HL-60 (cell line): Measurements from ENCODE around the gene ATP8B4.

Source experiments
- DNase-seq, 2 experiments: peaks; one replicate each; pipeline ENCODE4 v3.0.0-alpha.2; 2010 to 2020; ENCODE audit warnings: low read depth in 1 of 2, low spot score in 1 of 2
- H3K27ac ChIP-seq: fragments of 250-450 bp; sonication (Bioruptor Pico); replicated peaks from 2 replicates; pipeline ENCODE4 v1.5.1; 2020; ENCODE audit warnings: mild to moderate bottlenecking, moderate library complexity
- H3K27me3 ChIP-seq: fragments of 250-450 bp; sonication (Bioruptor Pico); 2 replicates; pipeline ENCODE4 v1.5.1; 2021; ENCODE audit warnings: mild to moderate bottlenecking, moderate library complexity; ENCODE audit not compliant: insufficient read depth, poor library complexity, severe bottlenecking
- H3K4me3 ChIP-seq: replicated peaks from 2 replicates; pipeline ENCODE4 v1.5.1; 2011; ENCODE audit warnings: mild to moderate bottlenecking, control low read depth, low read length; ENCODE audit not compliant: insufficient read depth
- GABPA ChIP-seq: IDR thresholded peaks from 2 replicates; pipeline ENCODE4 v1.6.1; 2012; ENCODE audit warnings: low read depth
- POLR2AphosphoS5 ChIP-seq: IDR thresholded peaks from 2 replicates; pipeline ENCODE4 v1.6.1; 2012; ENCODE audit warnings: low read depth
- SPI1 ChIP-seq: IDR thresholded peaks from 2 replicates; pipeline ENCODE4 v1.6.1; 2012; ENCODE audit warnings: low read depth, mild to moderate bottlenecking, borderline replicate concordance
- TF ChIP-seq, protein P1 (sequence below): IDR thresholded peaks from 2 replicates; pipeline ENCODE4 v1.6.1; 2012; ENCODE audit warnings: low read depth; ENCODE audit not compliant: insufficient replicate concordance
- TF ChIP-seq, protein P2 (sequence below): IDR thresholded peaks from one replicate; pipeline ENCODE4 v1.5.1; 2011; ENCODE audit warnings: low read length, control low read depth, inconsistent platforms; ENCODE audit not compliant: insufficient read depth

ATP8B4 gene

DNA sequence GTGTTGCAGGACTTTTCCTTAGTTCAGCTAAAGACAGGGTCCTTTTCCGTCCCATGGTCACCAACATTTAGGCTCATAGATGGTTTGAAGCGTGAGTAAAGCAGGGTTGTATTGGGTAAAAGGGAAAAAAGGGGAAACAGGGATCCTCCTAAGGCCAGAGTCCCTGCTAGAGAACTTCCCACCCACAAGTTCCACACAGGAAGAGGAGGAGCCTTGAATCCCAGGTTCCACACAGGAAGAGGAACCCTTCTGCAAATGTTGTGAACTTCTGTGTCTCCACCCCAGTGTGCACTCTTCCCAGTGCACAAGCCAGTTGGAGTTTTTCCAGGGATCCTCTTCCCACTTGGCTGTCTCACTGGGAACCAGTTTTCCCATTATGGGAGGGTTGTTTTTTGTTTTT lies 27.6 kb upstream of the ATP8B4 start:
- H3K4me3 ChIP-seq: no peak overlapping the region
- DNase-seq: peak in 1 of 2 experiments; percentile 52
- TF ChIP-seq SPI1: peak; percentile 52; the same call in 1 of the 2 replicates
- TF ChIP-seq, protein P1, sequence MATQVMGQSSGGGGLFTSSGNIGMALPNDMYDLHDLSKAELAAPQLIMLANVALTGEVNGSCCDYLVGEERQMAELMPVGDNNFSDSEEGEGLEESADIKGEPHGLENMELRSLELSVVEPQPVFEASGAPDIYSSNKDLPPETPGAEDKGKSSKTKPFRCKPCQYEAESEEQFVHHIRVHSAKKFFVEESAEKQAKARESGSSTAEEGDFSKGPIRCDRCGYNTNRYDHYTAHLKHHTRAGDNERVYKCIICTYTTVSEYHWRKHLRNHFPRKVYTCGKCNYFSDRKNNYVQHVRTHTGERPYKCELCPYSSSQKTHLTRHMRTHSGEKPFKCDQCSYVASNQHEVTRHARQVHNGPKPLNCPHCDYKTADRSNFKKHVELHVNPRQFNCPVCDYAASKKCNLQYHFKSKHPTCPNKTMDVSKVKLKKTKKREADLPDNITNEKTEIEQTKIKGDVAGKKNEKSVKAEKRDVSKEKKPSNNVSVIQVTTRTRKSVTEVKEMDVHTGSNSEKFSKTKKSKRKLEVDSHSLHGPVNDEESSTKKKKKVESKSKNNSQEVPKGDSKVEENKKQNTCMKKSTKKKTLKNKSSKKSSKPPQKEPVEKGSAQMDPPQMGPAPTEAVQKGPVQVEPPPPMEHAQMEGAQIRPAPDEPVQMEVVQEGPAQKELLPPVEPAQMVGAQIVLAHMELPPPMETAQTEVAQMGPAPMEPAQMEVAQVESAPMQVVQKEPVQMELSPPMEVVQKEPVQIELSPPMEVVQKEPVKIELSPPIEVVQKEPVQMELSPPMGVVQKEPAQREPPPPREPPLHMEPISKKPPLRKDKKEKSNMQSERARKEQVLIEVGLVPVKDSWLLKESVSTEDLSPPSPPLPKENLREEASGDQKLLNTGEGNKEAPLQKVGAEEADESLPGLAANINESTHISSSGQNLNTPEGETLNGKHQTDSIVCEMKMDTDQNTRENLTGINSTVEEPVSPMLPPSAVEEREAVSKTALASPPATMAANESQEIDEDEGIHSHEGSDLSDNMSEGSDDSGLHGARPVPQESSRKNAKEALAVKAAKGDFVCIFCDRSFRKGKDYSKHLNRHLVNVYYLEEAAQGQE: no peak

DNA sequence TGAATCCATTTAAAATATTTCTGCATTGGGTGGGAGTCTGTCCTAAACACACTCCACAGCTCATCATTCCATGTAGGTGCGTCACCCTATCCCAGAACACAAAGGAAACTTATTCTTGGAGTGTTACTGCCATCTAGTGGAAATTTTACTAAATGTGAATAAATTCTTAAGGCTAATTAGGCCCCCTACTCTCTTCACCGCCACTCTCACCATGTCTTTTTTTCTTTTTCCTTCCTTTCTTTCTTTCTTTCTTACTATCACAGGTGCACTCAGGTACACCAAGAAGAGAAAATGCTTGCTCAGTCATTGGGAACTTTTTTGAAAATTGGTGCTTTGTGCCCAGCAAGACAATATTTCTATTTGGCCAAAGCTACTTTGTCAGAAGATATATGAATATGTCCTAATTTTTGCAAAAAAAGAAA lies 26.4 kb upstream of the ATP8B4 start:
- Histone ChIP-seq H3K4me3 (no peak overlapping the region), H3K27me3 (no peaks in the 10 kb centered on the region), H3K27ac (peak overlapping the region; percentile 48)
- peak in 1 of 2 experiments; percentile 49 for DNase-seq
- TF ChIP-seq, protein P2, sequence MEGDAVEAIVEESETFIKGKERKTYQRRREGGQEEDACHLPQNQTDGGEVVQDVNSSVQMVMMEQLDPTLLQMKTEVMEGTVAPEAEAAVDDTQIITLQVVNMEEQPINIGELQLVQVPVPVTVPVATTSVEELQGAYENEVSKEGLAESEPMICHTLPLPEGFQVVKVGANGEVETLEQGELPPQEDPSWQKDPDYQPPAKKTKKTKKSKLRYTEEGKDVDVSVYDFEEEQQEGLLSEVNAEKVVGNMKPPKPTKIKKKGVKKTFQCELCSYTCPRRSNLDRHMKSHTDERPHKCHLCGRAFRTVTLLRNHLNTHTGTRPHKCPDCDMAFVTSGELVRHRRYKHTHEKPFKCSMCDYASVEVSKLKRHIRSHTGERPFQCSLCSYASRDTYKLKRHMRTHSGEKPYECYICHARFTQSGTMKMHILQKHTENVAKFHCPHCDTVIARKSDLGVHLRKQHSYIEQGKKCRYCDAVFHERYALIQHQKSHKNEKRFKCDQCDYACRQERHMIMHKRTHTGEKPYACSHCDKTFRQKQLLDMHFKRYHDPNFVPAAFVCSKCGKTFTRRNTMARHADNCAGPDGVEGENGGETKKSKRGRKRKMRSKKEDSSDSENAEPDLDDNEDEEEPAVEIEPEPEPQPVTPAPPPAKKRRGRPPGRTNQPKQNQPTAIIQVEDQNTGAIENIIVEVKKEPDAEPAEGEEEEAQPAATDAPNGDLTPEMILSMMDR: no peak
- TF ChIP-seq, protein P1: no peak
- TF ChIP-seq GABPA (no peak), POLR2AphosphoS5 (no peak), SPI1 (no peak)

More for the DNA sequence above, 27.6 kb upstream of the ATP8B4 start:
- no peaks in the 10 kb centered on the region for H3K27me3 ChIP-seq
- peak overlapping the region; percentile 29 for H3K27ac ChIP-seq

DNA sequence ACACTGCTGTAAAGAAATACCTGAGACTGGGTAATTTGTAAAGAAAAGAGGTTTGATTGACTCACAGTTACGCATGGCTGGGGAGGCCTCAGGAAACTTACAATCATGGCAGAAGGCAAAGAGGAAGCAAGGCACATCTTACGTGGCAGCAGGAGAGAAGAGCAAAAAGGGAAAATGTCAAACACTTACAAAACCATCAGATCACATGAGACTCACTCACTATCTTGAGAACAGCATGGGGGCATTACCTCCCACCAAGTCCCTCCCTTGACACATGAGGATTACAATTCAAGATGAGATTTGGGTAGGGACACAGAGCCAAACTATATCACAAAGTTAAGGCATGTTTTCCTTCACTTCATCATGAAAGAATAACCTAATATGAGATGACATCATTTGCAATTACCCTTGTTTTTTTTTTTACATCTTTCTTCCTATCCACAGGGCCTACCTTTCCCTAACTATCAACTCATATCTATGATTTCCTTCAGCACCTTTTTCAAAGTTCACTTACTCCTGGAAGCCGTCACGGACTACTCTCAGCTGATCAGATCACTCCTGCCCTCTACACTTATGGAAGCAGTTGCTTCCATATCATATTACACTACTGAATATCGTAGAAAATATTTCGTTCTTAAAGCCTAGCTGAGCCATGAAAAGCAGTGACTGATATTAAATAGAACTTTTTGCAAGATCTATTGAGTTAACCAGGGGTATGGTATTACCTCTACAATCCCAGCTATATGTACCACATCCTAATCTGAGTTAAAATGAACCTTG lies 25.5 kb upstream of the ATP8B4 start:
- peak in 1 of 2 experiments; percentile 45 for DNase-seq
- H3K27ac ChIP-seq: peak overlapping the region; percentile 37
- no peak overlapping the region for H3K4me3 ChIP-seq
- no peaks in the 10 kb centered on the region for H3K27me3 ChIP-seq
- TF ChIP-seq GABPA (no peak), SPI1 (no peak), POLR2AphosphoS5 (no peak)
- TF ChIP-seq, protein P2: no peak
- TF ChIP-seq, protein P1: no peak
